GM19452 (cell line): ENCODE data around the gene SOX6.

Experiments
- ATAC-seq: cut with Tn5 transposase; IDR thresholded peaks from one replicate; pipeline ENCODE4 v1.9.1; 2021; ENCODE audit not compliant: unreplicated experiment

SOX6 gene

GRCh38 chr11:16012125-16012751 lies 344.1 kb downstream of the SOX6 start:
- ATAC-seq: no peak

GRCh38 chr11:16011396-16011795 lies 344.9 kb downstream of the SOX6 start:
- ATAC-seq: no peak

GRCh38 chr11:16009021-16009420 lies 347.3 kb downstream of the SOX6 start:
- ATAC-seq: no peak

- no peak for ATAC-seq
Observed at GRCh38 chr11:16007514-16007913, 348.8 kb downstream of the SOX6 start.

GRCh38 chr11:16002942-16003341 lies 353.4 kb downstream of the SOX6 start:
- no peak for ATAC-seq

GRCh38 chr11:16001899-16002426 lies 354.4 kb downstream of the SOX6 start:
- ATAC-seq: no peak

GRCh38 chr11:16001044-16001568 lies 355.2 kb downstream of the SOX6 start:
- ATAC-seq: no peak

- ATAC-seq: no peak
Observed at GRCh38 chr11:16000065-16000464, 356.3 kb downstream of the SOX6 start.

- no peak for ATAC-seq
Observed at GRCh38 chr11:15993345-15993744, 363.0 kb downstream of the SOX6 start.

GRCh38 chr11:15991215-15991614 lies 365.1 kb downstream of the SOX6 start:
- no peak for ATAC-seq

GRCh38 chr11:15989685-15990084 lies 366.7 kb downstream of the SOX6 start:
- no peak for ATAC-seq

- ATAC-seq: no peak
Observed at GRCh38 chr11:15988693-15989231, 367.6 kb downstream of the SOX6 start.

GRCh38 chr11:15988016-15988550 lies 368.3 kb downstream of the SOX6 start:
- no peak for ATAC-seq

- ATAC-seq: no peak
Observed at GRCh38 chr11:15987046-15987445, 369.3 kb downstream of the SOX6 start.

GRCh38 chr11:15985860-15986139 lies 370.5 kb downstream of the SOX6 start:
- no peak for ATAC-seq

- no peak for ATAC-seq
Observed at GRCh38 chr11:15985127-15985859, 371.1 kb downstream of the SOX6 start.

GRCh38 chr11:15981292-15981691 lies 375.1 kb downstream of the SOX6 start:
- no peak for ATAC-seq

- no peak for ATAC-seq
Observed at GRCh38 chr11:15977116-15977515, 379.2 kb downstream of the SOX6 start.

- no peak for ATAC-seq
Observed at GRCh38 chr11:15976433-15977045, 379.8 kb downstream of the SOX6 start.

GRCh38 chr11:15975742-15976141 lies 380.6 kb downstream of the SOX6 start:
- no peak for ATAC-seq

- ATAC-seq: no peak
Observed at GRCh38 chr11:15972838-15973237, 383.5 kb downstream of the SOX6 start.

GRCh38 chr11:15971215-15971546 lies 385.2 kb downstream of the SOX6 start:
- ATAC-seq: no peak
